ENCODE measurements around the gene SUSD4.
"Not testable (repeated sequence)": the region's sequence is repeated elsewhere in the genome, so short reads cannot be mapped to it uniquely, and the experiment has no call there.

The SUSD4 gene

GRCh38 chr1:223363856-223364684 lies at the start of gene SUSD4:
Gene SUSD4 (minus strand): TSS chr1:223364176. CDS start chr1:223363425, 751 bp downstream.
- in situ Hi-C loops (cut with MboI; ENCODE audit: low pct_unique_long_range_greater_than_20kb, low sequenced_read_pairs), result no loop called here
- DNase-seq, result peak; percentile 49

- DNase-seq, result no peak
- in situ Hi-C loops (cut with MboI; ENCODE audit: low pct_unique_long_range_greater_than_20kb, low sequenced_read_pairs), result no loop called here
These were observed 49.2 kb upstream of the SUSD4 start for GRCh38 chr1:223413216-223413615.

- in situ Hi-C loops (cut with MboI; ENCODE audit: low pct_unique_long_range_greater_than_20kb, low sequenced_read_pairs), result no loop called here
- DNase-seq, result no peak
These were observed 47.7 kb upstream of the SUSD4 start for GRCh38 chr1:223411710-223412109.

- no peak for DNase-seq
- in situ Hi-C loops (cut with MboI; ENCODE audit: low pct_unique_long_range_greater_than_20kb, low sequenced_read_pairs), result no loop called here
These were observed 47.3 kb upstream of the SUSD4 start for GRCh38 chr1:223411309-223411708.

- in situ Hi-C loops (cut with MboI; ENCODE audit: low pct_unique_long_range_greater_than_20kb, low sequenced_read_pairs), result no loop called here
- no peak for DNase-seq
These were observed 46.1 kb upstream of the SUSD4 start for GRCh38 chr1:223410036-223410435.

- in situ Hi-C loops (cut with MboI; ENCODE audit: low pct_unique_long_range_greater_than_20kb, low sequenced_read_pairs), result no loop called here
- DNase-seq, result no peak
These were observed 41.5 kb upstream of the SUSD4 start for GRCh38 chr1:223405507-223405906.

- no peak for DNase-seq
These were observed 39.3 kb upstream of the SUSD4 start for GRCh38 chr1:223403184-223403815.

GRCh38 chr1:223402790-223403142 lies 38.8 kb upstream of the SUSD4 start:
- DNase-seq, result no peak
- in situ Hi-C loops (cut with MboI; ENCODE audit: low pct_unique_long_range_greater_than_20kb, low sequenced_read_pairs), result no loop called here

More at GRCh38 chr1:223403184-223403815, 39.3 kb upstream of the SUSD4 start:
- in situ Hi-C loops (cut with MboI; ENCODE audit: low pct_unique_long_range_greater_than_20kb, low sequenced_read_pairs), result no loop called here

- in situ Hi-C loops (cut with MboI; ENCODE audit: low pct_unique_long_range_greater_than_20kb, low sequenced_read_pairs), result no loop called here
- no peak for DNase-seq
These were observed 38.2 kb upstream of the SUSD4 start for GRCh38 chr1:223401873-223402789.

GRCh38 chr1:223399393-223399792 lies 35.4 kb upstream of the SUSD4 start:
- in situ Hi-C loops (cut with MboI; ENCODE audit: low pct_unique_long_range_greater_than_20kb, low sequenced_read_pairs); DNase-seq: not testable (repeated sequence)

- no peak for DNase-seq
- in situ Hi-C loops (cut with MboI; ENCODE audit: low pct_unique_long_range_greater_than_20kb, low sequenced_read_pairs), result no loop called here
These were observed 30.7 kb upstream of the SUSD4 start for GRCh38 chr1:223394706-223395105.

GRCh38 chr1:223394242-223394641 lies 30.3 kb upstream of the SUSD4 start:
- in situ Hi-C loops (cut with MboI; ENCODE audit: low pct_unique_long_range_greater_than_20kb, low sequenced_read_pairs), result no loop called here
- DNase-seq, result no peak

GRCh38 chr1:223393275-223394214 lies 29.6 kb upstream of the SUSD4 start, which contains the start of gene CCDC185:
Gene CCDC185 (plus strand): TSS chr1:223393415. CDS start chr1:223393476, 61 bp downstream.
- no peak for DNase-seq
- in situ Hi-C loops (cut with MboI; ENCODE audit: low pct_unique_long_range_greater_than_20kb, low sequenced_read_pairs), result no loop called here

- no peak for DNase-seq
These were observed 26.6 kb upstream of the SUSD4 start for GRCh38 chr1:223390618-223391017.

GRCh38 chr1:223386013-223386412 lies 22.0 kb upstream of the SUSD4 start:
- DNase-seq, result no peak
- in situ Hi-C loops (cut with MboI; ENCODE audit: low pct_unique_long_range_greater_than_20kb, low sequenced_read_pairs), result no loop called here

More at GRCh38 chr1:223390618-223391017, 26.6 kb upstream of the SUSD4 start:
- in situ Hi-C loops (cut with MboI; ENCODE audit: low pct_unique_long_range_greater_than_20kb, low sequenced_read_pairs), result no loop called here

GRCh38 chr1:223378754-223379153 lies 14.8 kb upstream of the SUSD4 start:
- in situ Hi-C loops (cut with MboI; ENCODE audit: low pct_unique_long_range_greater_than_20kb, low sequenced_read_pairs), result no loop called here
- DNase-seq, result no peak

- in situ Hi-C loops (cut with MboI; ENCODE audit: low pct_unique_long_range_greater_than_20kb, low sequenced_read_pairs), result no loop called here
- DNase-seq, result no peak
These were observed 10.2 kb upstream of the SUSD4 start for GRCh38 chr1:223374064-223374610.

- in situ Hi-C loops (cut with MboI; ENCODE audit: low pct_unique_long_range_greater_than_20kb, low sequenced_read_pairs), result no loop called here
- no peak for DNase-seq
These were observed 858 bp upstream of the SUSD4 start for GRCh38 chr1:223364685-223365382.

Data from KBM-7 (cell line).